ENCODE data around the gene QPRT.

The QPRT gene

GRCh38 chr16:29734786-29735185, 55.8 kb downstream of the QPRT start:
- H3K4me1 ChIP-seq (ENCODE audit: control insufficient read depth, low read length) = peaks cover 59% of the 10 kb centered on the region
- no peak for TF ChIP-seq EZH2phosphoT487 (IDR thresholded peaks at IDR 0.05; ENCODE audit: borderline replicate concordance, low read length)
- TF ChIP-seq CTCF (IDR thresholded peaks at IDR 0.05; ENCODE audit: low read depth, low read length, poor library complexity, severe bottlenecking) = no peak
- H3F3A ChIP-seq (ENCODE audit: control insufficient read depth, insufficient read depth) = peaks cover 25% of the 10 kb centered on the region
- H3K9me3 ChIP-seq (ENCODE audit: control insufficient read depth, insufficient read depth, low read length) = no peaks in the 10 kb centered on the region
- no peaks in the 10 kb centered on the region for H3K36me3 ChIP-seq (ENCODE audit: control insufficient read depth, low read length)
- no peaks in the 10 kb centered on the region for H3K9me2 ChIP-seq (replicated peaks; ENCODE audit: control insufficient read depth, low read length)
- no peaks in the 10 kb centered on the region for H3K27me3 ChIP-seq (ENCODE audit: control insufficient read depth, low read length)
- H3K4me3 ChIP-seq (ENCODE audit: low read length) = no peak overlapping the region
- H4K20me1 ChIP-seq (ENCODE audit: control insufficient read depth, insufficient read depth, low read depth, low read length) = no peaks in the 10 kb centered on the region
- H3K4me2 ChIP-seq (ENCODE audit: low read length) = no peak overlapping the region; the same call in 1 of the 2 replicates
- no peaks in the 10 kb centered on the region for H3K79me2 ChIP-seq (ENCODE audit: control insufficient read depth, low read length)
- no peak overlapping the region for H3K27ac ChIP-seq (ENCODE audit: low read depth, low read length)

GRCh38 chr16:29736112-29736511, 57.1 kb downstream of the QPRT start:
- Histone ChIP-seq H3F3A (ENCODE audit: control insufficient read depth, insufficient read depth) (peaks cover 15% of the 10 kb centered on the region), H3K4me2 (ENCODE audit: low read length) (no peak overlapping the region), H3K27me3 (ENCODE audit: control insufficient read depth, low read length) (no peaks in the 10 kb centered on the region), H3K4me3 (ENCODE audit: low read length) (no peak overlapping the region), H3K4me1 (ENCODE audit: control insufficient read depth, low read length) (peaks cover 45% of the 10 kb centered on the region), H3K79me2 (ENCODE audit: control insufficient read depth, low read length) (no peaks in the 10 kb centered on the region), H3K9me2 (replicated peaks; ENCODE audit: control insufficient read depth, low read length) (no peaks in the 10 kb centered on the region), H3K9me3 (ENCODE audit: control insufficient read depth, insufficient read depth, low read length) (no peaks in the 10 kb centered on the region), H3K27ac (ENCODE audit: low read depth, low read length) (no peak overlapping the region), H3K36me3 (ENCODE audit: control insufficient read depth, low read length) (no peaks in the 10 kb centered on the region), H4K20me1 (ENCODE audit: control insufficient read depth, insufficient read depth, low read depth, low read length) (no peaks in the 10 kb centered on the region)
- TF ChIP-seq EZH2phosphoT487 (IDR thresholded peaks at IDR 0.05; ENCODE audit: borderline replicate concordance, low read length) = no peak
- TF ChIP-seq CTCF (IDR thresholded peaks at IDR 0.05; ENCODE audit: low read depth, low read length, poor library complexity, severe bottlenecking) = no peak

- Histone ChIP-seq H3K27me3 (ENCODE audit: control insufficient read depth, low read length) (no peaks in the 10 kb centered on the region), H3K9me2 (replicated peaks; ENCODE audit: control insufficient read depth, low read length) (no peaks in the 10 kb centered on the region), H4K20me1 (ENCODE audit: control insufficient read depth, insufficient read depth, low read depth, low read length) (no peaks in the 10 kb centered on the region), H3K4me1 (ENCODE audit: control insufficient read depth, low read length) (peaks cover 39% of the 10 kb centered on the region), H3K27ac (ENCODE audit: low read depth, low read length) (no peak overlapping the region), H3K4me3 (ENCODE audit: low read length) (no peak overlapping the region), H3F3A (ENCODE audit: control insufficient read depth, insufficient read depth) (peaks cover 12% of the 10 kb centered on the region; the same call in 1 of the 2 replicates), H3K4me2 (ENCODE audit: low read length) (no peak overlapping the region), H3K36me3 (ENCODE audit: control insufficient read depth, low read length) (no peaks in the 10 kb centered on the region), H3K79me2 (ENCODE audit: control insufficient read depth, low read length) (no peaks in the 10 kb centered on the region), H3K9me3 (ENCODE audit: control insufficient read depth, insufficient read depth, low read length) (no peaks in the 10 kb centered on the region)
- no peak for TF ChIP-seq CTCF (IDR thresholded peaks at IDR 0.05; ENCODE audit: low read depth, low read length, poor library complexity, severe bottlenecking)
- no peak for TF ChIP-seq EZH2phosphoT487 (IDR thresholded peaks at IDR 0.05; ENCODE audit: borderline replicate concordance, low read length)
Measured at GRCh38 chr16:29736764-29737163, 57.8 kb downstream of the QPRT start.

Data from DOHH2 (cell line).